ENCODE results near the gene LRRTM2.

DNA sequence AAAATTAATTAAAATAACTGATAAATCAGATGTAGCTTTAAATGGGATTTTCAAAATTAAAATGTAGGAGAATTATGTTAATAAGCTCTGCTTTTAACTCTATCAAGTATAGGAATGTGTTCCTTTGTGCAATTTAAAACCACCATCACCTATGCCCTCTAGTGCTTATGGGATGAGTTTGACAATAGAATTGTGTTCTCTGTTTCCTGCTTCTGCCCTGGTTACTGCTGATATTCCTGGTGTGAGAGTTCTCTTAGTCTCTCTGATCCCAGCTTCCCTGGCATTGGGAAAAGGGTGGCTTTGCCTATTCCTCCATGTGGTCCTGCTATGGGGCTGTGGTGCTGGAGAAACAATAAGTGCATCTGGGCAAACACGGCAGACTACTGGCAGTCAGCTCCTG lies 8.1 kb downstream of the LRRTM2 start:
- TF ChIP-seq ZFP3 (CRISPR knock-in tag; IDR thresholded peaks at IDR 0.05): no peak
- TF ChIP-seq CSDC2 (CRISPR knock-in tag; IDR thresholded peaks at IDR 0.05): no peak
- TF ChIP-seq, protein P1, sequence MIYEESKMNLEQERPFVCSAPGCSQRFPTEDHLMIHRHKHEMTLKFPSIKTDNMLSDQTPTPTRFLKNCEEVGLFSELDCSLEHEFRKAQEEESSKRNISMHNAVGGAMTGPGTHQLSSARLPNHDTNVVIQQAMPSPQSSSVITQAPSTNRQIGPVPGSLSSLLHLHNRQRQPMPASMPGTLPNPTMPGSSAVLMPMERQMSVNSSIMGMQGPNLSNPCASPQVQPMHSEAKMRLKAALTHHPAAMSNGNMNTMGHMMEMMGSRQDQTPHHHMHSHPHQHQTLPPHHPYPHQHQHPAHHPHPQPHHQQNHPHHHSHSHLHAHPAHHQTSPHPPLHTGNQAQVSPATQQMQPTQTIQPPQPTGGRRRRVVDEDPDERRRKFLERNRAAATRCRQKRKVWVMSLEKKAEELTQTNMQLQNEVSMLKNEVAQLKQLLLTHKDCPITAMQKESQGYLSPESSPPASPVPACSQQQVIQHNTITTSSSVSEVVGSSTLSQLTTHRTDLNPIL (CRISPR knock-in tag; IDR thresholded peaks at IDR 0.05; ENCODE audit: low read depth): no peak
- no peak for TF ChIP-seq PPARA (CRISPR knock-in tag; IDR thresholded peaks at IDR 0.05; ENCODE audit: borderline replicate concordance)
- TF ChIP-seq TCF4 (CRISPR knock-in tag; IDR thresholded peaks at IDR 0.05; ENCODE audit: borderline replicate concordance): no peak
- TF ChIP-seq BACH2 (CRISPR knock-in tag; IDR thresholded peaks at IDR 0.05; ENCODE audit: borderline replicate concordance): no peak
- TF ChIP-seq, protein P2, sequence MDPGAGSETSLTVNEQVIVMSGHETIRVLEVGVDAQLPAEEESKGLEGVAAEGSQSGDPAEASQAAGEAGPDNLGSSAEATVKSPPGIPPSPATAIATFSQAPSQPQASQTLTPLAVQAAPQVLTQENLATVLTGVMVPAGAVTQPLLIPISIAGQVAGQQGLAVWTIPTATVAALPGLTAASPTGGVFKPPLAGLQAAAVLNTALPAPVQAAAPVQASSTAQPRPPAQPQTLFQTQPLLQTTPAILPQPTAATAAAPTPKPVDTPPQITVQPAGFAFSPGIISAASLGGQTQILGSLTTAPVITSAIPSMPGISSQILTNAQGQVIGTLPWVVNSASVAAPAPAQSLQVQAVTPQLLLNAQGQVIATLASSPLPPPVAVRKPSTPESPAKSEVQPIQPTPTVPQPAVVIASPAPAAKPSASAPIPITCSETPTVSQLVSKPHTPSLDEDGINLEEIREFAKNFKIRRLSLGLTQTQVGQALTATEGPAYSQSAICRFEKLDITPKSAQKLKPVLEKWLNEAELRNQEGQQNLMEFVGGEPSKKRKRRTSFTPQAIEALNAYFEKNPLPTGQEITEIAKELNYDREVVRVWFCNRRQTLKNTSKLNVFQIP (CRISPR knock-in tag; IDR thresholded peaks at IDR 0.05; ENCODE audit: borderline replicate concordance, low read depth): no peak
- TF ChIP-seq PATZ1 (CRISPR knock-in tag; IDR thresholded peaks at IDR 0.05; ENCODE audit: borderline replicate concordance): no peak
